GM19468 (cell line): ENCODE data around the gene CFAP46.
"Not testable (repeated sequence)": the region's sequence is repeated elsewhere in the genome, so short reads cannot be mapped to it uniquely, and the experiment has no call there.

ENCODE experiments used
- ATAC-seq: cut with Tn5 transposase; IDR thresholded peaks from one replicate; pipeline ENCODE4 v1.9.1; 2021; ENCODE audit warnings: mild to moderate bottlenecking, moderate library complexity, moderate number of reproducible peaks; ENCODE audit not compliant: unreplicated experiment; ENCODE audit errors: extremely low read depth

CFAP46 gene

DNA sequence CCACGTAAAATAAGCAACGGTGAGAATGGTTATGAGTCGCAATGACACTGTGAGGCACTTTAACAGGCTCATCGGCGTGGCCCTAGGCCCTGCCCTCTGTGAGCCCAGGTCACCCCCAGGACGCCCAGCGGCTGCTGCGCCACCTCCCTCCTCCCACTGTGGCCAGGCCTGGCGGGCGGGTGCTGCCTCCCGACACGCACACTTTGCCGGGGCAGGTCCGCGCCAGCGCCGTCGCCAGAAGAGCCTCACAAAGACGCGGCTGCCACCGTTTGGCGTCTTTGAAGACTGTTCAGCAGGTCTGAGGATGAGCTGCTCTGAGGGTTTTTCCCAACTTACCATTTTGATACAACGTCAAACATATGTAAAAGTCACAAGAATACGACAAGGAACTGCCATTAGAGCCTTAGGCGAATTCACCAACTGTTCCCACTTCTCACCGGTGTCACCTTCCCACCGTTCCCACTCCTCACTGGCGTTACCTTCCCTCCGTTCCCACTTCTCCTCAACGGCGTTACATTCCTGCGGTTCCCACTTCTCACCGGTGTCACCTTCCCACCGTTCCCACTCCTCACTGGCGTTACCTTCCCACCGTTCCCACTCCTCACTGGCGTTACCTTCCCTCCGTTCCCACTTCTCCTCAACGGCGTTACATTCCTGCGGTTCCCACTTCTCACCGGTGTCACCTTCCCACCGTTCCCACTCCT, 22.5 kb upstream of the CFAP46 start:
- not testable (repeated sequence) for ATAC-seq

DNA sequence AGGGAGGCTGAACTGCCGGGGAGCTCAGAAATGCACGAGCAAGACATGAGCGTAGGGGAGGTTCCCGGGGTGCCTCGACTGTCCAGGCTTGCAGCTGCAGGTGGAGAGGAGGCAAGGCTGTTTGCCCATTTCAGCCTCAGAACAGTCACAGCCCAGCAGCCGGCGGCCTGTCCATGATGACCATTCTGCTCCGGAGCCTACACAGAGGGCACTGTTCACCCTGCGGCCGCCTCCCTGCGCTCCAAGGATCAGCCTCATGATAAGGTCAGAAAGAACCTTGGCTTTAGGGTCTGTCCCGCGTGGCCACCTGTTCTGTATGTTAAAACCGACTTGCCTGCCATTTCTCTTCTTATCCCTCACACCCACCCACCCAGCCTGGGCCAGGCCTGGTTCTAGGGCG, 21.9 kb upstream of the CFAP46 start:
- no peak for ATAC-seq

DNA sequence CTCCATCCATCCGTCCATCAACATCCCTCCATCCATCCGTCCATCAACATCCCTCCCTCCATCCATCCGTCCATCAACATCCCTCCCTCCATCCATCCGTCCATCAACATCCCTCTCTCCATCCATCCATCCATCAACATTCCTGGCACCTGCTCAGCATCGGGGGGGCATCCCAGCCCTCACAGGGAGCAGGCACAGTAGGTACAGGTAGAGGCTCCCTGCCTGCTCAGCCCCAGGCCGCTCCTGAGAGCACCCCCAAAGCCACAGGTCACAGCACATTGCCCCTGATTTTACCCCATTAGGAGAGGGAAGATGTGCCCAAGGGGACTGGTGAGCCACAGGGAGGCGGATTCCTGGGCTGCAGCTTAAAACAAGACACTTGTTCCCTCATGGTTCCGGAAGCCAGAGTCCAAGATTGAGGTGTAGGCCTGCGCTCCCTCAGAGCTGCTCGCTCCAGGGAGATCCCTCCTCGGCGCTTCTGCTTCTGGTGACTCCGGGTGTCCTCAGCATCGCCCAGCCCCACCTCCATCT, 21.1 kb upstream of the CFAP46 start:
- no peak for ATAC-seq

DNA sequence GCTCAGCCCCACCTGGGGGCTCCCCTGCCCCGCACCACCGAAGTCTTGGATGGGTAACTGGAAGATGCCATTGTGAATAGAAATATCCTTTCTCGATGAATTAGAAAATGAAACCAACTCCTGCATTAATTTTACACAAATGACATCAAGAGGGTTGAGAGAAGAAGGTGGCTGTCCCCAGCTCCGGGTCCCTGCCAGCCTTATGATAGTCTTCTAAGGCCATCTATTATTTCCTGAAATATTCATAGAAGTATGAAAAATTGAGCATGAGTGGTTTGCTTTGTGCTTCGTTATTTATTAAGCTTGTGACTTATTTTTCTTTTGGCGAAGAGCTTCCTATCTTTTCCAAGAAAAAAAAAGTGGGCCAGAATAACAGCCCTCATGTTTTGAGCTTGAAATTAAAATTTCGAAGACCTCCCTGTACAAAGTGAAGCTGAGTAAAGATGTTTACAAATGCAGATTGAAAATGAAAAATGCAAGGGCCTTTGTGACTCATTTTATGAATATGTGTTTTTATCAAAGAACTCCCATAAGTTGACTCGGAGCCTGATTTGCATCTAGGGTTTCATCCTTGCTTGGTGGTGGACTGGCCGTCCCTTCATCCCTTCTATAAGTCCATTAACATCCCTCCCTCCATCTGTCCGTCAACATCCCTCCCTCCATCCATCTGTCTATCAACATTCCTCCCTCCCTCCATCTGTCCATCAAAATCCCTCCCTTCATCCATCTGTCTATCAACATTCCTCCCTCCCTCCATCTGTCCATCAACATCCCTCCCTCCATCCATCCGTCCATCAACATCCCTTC, 20.5 kb upstream of the CFAP46 start:
- ATAC-seq = no peak

DNA sequence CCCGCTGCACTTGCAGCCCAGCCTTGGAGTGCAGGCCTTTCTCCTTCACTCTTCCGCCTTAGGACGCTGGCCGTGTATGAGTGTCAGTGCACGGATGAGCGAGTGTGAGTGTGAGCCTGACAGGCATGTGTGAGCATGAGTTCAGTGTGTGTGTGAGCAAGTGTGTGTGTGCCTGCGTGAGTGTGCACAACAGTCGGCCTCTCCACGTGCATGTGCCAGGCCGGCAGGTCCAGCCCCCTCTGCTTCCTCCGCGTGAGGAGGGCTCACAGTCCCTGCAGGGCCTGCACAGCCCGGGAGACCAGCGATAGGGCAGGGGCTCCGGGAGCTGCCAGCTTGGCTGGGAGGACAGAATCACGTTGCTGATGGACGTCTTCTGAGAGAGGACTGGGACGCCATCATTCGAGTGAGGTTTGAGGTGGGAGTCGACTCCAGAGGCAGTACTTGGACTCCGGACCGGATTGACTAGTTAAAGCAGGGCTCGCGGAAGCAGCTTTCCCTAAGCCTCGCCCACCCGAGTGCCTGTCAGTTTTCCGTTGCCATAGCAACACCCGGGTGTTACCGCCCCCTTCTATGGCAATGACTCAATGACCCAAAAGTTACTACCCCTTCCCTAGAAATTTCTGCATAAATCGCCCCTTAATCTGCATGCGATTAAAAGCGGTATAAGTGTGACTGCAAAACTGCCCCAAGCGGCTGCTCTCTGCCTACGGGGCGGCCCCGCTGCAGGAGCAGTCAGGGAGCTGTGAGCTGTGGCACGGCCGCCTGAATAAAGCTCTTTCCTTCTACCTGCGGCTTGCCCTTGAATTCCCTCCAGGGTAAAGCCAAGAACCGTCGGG, 19.6 kb upstream of the CFAP46 start:
- no peak for ATAC-seq

DNA sequence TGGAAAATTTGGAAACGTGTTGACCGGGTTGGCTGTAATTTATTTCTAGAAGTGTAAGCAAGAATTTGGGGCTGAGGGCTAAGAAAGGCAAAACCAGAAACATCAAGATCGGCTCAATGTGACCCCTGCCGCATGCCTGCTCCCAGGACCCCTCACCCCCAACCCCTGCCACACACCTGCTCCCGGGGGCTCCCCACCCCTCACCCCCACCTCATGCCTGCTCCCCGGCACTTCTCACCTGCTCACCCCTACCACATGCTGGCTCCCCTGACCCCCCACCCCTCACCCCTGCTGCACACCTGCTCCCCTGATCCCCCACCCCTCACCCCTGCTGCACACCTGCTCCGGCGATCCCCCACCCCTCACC, 19.0 kb upstream of the CFAP46 start:
- no peak for ATAC-seq

DNA sequence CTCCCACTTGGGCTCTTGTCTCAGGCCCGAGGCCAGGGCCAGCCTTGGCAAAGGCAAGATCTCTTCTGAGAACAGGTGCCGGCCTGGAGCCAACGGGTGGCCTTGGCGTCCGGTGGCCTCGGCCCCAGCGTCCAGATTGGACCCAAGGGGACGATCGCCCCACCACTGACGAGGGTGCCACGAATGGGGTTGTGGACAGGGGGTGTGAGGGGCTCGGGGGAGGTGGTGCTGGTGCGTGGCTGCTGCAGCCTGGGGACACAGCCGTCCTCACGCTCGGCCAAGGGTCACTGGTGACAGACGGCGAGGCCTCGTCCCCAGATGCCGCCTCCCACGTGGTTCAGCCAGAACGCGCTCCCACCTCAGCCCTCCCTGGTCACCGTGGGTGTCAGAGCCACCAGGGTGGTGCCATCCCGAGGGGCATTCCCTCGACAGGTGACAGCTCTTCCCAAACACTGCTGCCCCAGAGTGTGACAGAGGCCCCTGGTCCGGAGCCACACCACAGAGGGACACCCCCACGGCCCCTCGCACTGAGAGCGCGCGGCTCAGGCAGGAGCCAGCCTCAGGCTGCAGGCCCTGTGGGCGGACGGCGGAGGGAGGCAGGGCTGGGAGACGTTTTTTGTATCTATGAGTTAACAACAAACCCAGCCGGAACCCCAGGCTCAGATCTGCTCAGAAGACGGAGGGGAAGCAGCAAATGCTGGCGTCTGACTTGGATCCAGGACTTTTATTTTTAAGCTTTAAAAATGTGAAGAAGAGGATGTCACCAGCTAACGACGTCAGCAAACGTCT, 18.5 kb upstream of the CFAP46 start:
- ATAC-seq = no peak

DNA sequence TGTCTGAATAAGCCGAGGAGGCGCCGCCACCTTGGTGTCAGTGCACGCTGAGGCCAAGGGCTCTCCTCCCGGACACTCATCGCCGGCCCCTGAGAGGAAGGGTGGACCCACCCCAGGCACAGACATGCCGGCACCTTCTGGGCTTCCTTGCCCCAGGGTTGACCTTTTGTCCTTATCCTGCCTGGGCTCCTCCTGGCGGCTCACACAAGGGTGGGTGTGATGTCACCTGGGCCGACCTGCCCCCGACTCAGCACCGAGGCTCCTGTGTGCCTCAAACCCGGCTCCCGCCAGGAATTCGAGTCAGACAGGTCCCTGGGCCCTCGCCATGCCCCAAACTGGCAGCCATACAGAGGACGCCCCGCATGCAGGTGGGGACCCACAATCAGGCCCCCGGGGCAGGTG, 17.7 kb upstream of the CFAP46 start:
- no peak for ATAC-seq

DNA sequence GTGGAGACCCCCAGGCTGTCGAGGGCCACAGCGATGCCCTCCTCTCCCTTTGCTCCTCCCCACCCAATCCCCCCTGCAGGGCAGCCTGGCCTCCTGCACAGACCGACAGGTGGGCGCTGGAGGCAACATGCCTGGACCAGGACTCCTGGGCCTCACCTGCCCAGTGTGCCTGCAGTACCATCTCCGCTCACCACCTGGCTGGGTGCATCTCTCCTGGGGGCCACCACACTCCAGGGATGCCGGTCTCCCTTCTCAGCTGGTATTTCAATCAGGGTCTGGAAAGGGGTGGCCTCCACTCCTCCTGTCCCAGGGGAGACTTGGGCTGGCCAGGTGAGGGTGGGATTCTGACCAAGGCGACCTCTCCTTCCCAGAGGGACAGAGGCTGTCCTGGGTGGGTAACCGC, 17.2 kb upstream of the CFAP46 start:
- ATAC-seq = no peak

DNA sequence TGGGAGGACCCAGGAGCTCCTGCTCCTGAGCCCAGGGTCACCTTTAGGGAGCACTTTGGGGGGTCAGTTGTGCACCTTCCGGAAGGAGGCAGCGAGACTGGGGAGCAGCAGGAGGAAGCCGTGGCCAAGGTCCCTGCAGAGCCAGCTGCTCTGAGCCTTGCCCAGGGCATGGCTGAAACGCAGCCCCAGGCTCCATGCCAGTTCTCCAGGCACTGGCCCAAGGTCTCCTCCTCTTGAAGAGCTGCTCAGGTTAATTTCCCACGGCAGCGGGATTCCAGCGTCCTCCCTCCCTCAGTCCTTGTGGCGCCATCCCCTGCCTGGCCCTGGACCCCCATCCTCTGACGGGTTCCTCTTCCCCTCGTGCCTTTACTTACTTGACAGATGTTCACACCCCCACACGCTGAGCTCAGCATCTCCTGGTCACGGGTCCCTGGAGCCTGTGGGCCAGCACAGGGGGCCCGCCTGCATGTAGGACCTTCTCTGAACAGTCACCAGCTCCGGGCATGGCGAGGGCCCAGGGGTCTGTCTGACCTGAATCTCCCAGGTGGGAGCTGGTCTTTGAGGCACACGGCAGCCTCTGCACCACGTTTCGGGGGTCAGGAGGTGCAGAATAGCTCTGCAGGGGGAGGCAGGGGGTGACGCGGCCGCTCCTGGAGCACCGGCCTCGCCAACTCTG, 16.7 kb upstream of the CFAP46 start:
- ATAC-seq = no peak

DNA sequence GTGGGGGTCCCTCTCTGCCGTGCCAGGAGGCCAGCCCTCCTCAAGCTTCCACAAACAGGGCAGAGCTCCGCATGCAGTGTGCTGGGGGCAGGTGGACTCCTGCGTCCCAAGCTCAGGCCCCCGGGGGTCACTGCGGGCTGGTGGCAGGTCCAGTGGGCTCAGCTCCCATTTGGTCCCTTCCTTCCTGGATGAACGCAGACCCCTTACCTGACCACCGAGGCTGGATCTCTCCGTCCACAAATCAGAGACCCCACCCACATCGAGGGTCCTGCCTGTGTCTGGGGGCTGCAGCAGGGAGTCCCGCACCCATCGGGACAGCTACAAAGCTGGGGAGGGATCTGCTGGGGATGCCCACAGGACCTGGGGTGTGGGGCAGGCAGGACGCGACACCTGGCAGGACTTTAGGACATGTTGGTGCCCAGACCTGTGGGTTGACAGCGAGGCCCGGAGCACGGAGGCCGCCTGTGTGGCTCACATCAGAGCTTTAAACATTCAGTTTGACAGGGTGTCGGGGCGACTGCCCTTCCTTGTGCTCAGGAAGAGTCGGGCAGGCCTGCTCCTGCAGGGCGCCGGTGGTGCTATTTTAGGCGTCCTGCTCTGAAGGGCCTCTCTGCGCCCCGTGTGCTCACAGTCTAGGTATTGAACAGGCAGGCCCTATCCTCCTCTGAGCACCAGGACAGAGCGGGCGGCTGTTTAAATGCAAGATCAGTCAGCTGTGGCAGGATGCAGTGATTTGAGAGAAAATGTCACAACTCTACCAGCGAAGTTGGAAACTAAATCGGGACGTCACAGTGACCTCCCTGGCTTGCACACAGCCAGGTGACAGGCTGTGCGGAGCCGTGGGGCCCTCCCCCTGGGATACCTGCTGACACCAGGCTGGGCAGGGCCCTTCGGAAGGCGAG, 15.9 kb upstream of the CFAP46 start:
- ATAC-seq = no peak

DNA sequence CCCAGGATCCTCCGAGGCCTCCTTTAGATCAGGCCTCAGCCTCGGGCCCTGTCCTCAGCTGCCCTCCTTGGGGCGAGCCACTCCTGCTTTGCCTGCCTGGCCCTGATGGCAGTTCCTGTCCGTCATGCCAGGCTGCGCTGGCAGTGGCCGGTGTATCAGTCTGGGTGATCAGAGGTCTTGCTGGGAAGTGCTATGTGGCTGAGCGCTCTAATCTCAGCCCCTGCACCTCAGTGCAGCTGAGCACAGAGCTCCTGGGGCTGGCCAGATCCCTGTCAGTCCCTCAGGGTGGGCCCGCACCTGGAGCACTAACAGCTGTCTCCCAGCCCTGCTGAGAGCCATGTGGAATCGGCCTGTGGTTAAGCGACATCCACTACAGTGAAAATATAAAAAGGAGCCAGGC, 14.8 kb upstream of the CFAP46 start:
- no peak for ATAC-seq

DNA sequence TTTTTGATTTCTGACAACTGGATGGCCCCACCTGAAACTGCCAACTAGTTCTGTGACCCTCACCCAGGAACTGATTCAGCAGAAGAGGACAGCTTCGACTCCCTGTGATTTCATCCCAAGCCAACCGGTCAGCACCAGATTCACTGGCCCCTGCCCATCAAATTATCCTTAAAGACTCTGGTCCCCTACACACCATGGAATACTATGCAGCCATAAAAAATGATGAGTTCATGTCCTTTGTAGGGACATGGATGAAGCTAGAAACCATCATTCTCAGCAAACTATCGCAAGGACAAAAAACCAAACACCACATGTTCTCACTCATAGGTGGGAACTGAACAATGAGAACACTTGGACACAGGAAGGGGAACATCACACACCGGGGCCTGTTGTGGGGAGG, 13.9 kb upstream of the CFAP46 start:
- not testable (repeated sequence) for ATAC-seq

DNA sequence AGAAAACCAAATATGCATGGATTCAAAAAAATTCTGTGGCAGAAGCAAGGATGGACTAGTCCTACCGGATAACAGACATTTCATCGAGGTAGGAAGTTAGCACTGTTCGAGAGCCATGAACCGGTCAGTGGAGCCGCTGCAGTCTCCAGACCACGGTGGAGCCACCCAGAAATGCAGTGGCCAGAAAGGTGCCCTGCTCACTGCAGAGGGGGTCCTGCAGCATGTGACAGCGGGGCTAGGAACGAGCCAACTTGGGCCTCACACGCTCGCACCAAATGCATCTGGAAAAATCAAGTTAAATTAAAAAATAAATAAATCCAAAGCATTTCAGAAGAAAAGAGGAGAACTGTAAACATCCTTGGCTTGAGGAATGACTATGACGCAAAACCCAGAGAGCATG, 13.1 kb upstream of the CFAP46 start:
- ATAC-seq = no peak

DNA sequence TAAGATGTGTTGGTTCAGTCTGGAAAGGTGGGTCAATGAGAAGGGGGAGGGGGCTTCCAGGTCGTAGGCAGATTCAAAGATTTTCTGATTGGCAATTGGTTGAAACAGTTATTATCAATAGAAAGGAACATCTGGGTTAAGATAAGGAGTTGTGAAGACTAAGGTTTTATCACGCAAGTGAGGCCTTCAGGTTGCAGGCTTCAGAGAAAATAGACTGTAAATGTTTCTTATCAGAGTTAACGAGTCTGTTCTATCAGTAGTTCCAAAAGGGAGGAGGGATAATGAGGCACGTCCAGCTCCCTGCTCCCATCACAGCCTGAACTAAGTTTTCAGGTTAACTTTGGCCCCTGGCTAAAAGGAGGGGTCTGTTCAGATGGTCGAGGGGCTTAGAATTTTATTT, 11.1 kb upstream of the CFAP46 start:
- no peak for ATAC-seq

DNA sequence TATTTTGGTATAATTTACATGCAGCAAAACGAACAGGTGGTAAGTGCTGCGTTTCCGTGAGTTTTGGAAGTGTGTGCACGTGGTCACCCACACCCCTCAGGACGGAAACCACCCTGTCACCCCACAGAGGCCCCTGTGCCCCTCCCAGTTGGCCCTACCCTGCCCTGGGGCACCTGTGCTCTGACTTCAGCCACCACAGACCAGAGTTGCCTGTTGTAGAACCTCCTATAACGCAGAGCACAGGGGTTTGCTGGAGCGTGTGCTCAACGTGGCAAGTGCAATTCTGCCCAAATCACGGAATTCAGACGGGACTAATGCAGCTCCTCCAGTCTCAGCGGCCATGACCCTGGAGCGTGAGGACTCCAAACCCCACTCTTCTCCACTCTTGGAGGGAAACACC, 9.6 kb upstream of the CFAP46 start:
- ATAC-seq = no peak

DNA sequence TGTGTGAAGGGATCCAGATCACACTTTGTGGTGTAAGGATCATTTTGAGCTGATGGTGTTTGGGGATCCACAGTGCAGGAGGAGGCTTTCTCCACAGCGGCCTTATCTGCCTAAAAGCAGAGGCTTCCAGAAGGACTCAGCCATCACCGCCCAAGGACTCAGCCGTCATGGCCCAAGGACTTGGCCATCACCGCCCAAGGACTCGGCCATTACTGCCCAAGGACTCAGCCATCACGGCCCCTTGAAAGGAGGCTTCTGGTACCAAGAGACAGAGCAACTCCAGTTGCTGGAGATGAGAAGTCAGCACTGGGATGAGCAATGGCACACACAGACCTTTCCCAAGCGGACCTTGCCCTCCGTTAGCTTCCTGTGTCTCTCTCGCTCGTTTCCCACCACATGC, 6.0 kb upstream of the CFAP46 start:
- no peak for ATAC-seq

DNA sequence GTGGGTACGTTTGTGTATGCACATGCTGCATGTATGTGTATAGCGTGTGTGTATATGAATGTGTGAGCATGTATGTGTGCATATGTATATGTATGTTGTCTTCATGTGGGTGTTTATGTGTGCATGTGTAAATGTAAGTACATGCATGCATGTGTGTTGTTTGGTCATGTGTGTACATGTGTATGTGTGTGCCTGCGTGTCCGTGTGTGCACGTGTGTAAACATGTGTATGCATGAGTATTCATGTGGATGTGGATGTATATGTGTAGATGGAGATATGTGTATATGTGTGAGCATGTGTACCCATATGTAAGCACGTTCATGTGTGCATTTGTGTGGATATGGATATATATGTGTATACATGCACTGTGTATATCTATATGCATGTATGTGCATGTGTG, 5.5 kb upstream of the CFAP46 start:
- no peak for ATAC-seq
